CD4-positive, alpha-beta T cell treated with Interleukin-10 for 1 hour (primary cell): ENCODE results near the gene STAMBP.
"Not testable (repeated sequence)": the region's sequence is repeated elsewhere in the genome, so short reads cannot be mapped to it uniquely, and the experiment has no call there.

Experiments used
- DNase-seq: peaks from one replicate; pipeline ENCODE4 v3.0.0-alpha.2; 2020

STAMBP gene

DNA sequence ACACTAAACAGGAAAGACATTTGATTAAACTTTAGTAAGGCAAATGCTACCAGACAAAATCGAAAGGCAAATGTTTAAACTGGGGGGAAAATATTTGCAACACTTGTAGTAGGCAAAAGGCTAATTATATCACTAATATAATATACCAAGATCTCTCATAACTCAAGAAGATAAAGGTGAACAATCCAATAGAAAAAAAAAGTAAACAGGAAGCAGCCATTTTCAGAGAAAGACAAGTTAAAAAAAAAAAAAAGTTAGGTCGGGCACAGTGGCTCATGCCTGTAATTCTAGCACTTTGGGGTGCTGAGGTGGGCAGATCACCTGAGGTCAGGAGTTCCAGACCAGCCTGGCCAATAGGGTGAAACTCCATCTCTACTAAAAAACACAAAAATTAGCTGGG is 59.6 kb downstream of the STAMBP start:
- no peak for DNase-seq

DNA sequence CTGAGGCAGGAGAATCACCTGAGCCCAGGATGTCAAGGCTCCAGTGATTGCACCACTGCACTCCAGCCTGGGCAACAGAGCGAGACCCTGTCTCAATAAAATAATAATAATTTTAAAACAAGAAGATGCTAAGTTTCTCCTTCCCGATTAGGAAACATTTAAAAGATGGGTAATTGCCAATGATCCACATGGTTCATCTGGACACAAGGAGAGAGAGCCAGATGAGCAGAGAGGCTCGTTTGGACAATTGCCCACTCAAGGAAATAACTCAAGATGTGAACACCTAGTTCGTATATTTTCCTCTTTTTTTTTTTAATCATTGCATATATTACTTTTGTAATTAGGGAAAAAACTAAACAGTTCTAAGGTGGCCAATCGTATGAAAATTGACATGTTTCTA is 60.4 kb downstream of the STAMBP start:
- no peak for DNase-seq

DNA sequence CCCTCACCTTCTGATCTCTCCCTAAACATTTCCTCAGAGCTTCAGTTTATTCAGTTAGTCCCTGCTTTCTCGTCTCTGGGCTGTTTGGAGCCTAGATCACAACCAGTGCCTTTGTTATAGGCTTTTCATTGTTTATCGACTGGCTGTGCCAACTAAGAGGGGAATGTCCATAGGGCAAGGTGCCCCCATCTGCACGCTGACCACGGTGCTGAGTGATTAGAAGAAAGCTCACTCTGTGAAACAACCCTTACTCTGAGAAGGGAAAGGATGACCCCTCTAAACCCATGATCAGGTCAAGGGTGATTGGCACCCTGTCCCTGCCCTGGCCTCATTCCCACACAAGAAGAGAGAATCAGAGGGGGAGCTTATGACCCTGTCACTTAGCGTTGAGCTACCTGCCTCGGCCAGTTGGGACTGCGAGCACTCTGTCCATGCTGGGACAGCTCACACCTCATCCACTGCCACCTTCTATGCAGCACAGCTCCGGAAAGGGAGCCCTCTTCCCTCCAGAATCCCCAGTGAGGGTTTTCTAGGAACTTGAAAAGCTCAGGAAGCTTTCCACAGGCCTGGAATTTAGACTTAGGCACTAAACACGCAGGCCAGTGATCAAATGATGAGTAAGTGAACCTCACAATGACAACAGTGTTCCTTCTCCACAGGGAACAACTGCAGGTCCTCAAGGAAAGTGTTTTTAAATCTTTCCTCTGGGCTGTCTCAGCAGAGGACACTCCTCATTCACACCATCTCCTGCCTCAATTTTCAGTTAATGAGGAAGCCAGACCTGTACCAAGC is 61.7 kb downstream of the STAMBP start:
- DNase-seq: no peak

DNA sequence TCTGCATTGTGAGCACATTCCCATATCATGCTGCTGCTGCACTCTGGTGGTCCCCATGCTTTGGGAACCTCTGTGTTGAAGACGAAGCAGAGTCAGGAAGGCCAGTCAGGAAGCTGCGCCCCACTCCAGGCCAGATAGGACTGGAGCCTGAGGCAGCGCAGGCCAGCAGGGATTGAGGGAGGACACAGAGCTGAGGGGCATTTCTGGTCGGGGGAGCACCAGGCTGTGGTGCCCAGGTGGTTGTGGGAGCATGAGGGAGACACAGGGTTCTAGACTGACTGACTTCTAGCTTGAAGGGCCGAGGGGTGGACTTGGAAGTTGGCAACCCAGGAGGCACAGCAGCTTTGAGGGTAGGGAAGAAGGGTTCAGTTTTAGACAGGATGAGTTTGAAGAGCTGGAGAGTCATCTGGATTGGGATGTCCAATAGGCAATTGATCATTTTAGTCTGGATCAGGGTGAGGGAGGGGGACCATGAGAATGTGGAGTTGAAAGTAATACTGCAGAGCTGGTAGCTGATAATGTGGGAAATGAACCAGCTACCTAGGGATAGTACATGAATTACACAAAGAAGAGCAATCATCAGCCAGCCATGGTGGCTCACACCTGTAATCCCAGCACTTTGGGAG is 62.6 kb downstream of the STAMBP start:
- no peak for DNase-seq

DNA sequence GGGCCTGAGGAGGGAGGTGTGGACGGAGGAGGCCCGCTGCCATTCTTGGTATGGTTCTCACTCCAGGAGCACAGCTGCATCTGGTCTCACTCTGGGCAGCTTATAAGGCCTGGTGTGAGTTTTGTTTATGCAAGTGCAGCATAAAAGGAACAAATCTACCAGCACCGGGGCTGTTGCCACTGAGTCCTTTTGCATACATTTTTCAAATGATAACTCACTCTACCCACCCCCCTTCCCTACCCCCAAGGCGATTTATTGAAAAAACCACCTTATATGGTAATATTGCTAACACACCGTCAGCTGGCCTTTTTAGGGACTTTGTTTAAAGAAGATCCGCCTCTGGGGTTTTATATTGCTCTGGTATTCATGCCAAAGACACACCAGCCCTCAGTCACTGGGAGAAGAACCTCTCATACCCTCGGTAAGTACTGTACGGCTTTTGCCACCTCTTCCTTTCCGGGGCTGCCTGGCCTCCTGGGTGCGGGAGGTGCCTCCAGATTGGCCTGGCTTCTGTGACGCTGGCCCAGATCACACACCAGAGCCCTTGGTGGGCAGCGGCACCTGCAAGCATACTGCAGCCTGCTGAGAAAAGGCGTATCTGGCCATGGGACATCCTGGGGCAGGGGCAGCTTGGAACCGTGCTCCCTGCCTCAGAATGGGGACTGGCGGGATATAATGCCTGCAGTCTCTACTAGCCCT is 64.0 kb downstream of the STAMBP start, which contains the start of gene ACTG2:
Gene ACTG2, plus strand, starts transcription at position 378 of the 699 bp plus-strand sequence. CDS start 8,304 bp downstream, outside the sequence.
- no peak for DNase-seq

DNA sequence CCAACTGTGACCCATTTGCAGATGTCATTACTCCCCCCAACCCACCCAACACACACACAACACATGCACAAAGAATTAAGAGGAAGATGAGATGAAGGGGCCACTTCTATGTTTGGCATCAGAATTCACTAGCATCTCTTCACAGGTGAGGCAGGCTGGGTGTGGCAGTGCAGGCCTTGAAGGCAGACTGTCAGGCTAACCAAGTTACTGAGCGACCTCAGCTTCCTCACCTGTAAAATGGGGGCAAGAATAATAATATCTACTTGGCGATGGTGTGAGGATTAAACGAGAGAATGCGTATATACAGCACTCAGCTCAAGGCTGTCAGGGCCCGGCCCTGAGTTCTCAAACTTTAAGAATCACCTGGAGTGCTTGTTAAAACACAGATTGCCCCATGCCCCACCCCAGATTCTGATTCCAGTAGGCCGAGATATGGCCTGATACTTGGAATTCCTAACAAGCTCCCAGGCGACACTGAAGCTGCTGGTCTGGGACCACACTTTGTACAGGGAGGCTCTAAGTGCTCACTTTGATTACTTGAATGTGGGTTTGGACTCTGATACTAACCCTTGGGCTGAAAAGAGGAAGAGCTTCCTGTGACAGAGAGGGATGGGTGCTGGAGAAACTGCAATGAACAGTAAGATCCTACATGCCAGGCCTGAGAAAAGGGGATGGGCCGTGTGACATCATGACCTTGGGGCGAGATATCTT is 65.2 kb downstream of the STAMBP start:
- DNase-seq: no peak

DNA sequence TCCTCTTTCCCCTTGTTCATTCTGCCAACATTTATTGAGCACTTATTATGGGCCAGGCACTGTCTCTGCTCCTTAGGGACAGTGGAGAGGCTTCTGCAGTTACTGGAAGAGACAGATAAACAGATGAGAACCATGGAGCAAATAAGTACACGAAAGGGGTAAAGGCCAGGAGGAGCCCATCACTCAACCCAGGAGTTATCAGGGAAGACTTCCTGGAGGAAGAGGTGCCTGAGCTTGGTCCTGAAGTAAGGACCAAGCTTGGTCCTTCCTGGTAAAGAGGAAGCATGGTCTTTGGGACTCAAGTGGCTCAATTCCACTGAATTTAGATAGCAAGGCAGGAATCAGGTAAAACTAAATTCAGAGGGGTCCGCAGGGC is 65.7 kb downstream of the STAMBP start:
- no peak for DNase-seq

DNA sequence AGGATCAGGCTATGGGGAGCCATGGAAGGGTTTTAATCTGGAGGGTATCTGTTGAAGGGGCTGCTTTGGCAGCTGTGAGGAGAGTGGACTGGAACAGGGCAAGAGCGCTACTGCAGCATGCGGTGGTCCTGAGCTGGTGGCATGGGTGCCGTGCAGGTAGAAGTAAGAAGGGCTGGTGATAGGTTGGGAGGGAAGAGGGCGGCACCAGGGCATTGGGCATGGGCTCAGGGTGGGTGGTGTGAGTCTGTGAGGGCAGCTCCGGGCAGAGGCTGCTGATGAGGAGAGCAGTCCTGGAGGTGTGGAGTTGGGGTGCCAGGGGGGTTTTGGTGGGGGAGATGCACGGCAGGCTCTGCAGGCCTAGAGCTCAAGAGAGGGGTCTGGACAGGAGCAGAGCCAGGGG is 66.1 kb downstream of the STAMBP start:
- no peak for DNase-seq

DNA sequence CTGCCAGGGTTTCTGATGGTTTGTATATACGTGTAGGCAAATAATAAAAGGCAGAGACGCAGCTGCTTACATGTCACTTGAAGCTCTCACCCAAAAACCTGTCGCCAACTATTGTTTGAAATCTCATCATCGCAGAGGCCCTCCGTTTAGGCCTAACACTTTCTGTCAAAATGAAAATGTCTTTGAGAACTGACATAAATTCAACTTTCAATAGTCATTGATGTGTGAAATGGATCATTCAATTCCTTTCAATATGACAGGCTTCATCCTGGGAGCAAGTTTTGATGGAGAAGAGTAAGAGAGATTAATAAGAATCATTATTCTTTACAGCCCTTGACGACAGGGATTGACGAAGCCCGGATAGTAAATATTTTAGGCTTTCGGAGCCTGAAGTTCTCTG is 66.7 kb downstream of the STAMBP start:
- DNase-seq: no peak

DNA sequence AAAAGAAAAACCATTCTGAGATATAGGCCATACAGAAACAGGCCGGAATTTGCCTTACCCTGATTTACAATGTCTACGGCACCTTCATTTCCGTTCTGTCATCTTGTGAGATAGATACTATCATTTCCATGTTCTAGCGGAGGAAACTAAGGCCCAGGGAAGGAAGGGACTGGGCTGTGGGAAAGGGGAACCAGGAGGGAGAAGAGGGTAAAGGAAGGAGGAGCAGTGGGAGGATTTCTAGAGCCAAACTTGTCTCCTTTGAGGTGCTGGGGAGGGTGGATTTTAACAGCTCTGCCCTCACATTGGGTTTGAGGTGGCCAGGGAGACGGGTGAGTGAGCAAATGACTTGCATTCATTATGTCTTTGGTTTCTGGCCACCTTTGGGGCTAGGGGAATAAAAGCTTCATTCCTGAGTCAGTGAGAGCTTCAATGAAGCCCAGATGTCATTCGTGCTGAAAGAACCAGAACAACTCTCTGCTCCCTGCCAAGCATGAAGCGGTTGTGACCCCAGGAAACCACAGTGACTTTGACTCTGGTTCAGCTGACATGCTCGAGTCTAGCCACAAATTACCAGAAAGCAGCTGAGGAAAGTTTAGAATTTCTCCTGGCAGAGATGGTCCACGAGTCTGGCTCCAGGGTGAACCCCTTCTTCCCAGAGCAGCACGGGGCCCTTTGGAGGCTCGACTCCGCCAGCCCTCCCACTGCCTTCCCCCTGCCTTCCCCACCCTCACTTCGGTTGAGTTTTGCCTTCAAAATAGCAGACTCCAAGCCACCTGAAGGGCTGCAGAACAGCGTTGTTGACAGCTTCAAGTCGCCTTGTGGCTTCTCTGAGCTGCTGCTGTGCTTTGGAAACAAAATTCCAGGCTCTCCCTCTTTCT is 67.8 kb downstream of the STAMBP start:
- peak; percentile 24 for DNase-seq

DNA sequence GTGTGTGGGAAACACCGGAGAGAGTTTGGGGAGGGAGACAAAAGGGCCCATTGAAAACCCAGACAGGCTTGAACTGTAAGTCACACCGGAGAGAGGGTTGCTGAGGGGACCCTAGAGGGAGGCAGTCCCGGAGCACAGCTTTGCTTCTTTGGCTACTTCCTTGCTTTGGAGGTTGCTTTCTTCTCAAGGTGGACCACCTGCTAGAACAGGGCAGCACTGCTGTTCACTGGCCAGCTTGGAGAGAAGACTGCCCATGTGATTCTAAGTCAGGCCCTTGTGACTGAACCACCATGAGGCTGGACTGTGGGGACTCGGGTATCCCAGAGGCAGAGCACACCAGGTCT is 68.5 kb downstream of the STAMBP start:
- no peak for DNase-seq

DNA sequence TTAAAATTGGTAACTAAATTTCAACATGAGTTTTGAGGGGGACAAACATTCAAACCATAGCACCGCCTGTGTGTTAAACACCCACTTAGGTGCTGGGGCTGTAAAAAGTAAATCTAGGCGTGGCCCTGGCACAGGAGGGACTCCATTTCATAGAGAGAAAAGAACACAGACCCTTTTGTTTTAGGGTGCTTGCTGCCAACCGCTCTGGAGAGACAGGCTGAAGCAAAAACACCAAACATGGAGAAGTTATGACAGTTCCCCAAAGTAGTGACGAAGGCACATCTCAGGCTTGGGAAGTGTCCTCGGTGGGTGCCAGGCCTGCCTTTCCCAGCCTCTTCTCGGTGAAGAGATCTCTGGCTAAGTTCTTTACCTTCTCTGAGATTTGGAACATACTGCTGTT is 69.2 kb downstream of the STAMBP start:
- no peak for DNase-seq

DNA sequence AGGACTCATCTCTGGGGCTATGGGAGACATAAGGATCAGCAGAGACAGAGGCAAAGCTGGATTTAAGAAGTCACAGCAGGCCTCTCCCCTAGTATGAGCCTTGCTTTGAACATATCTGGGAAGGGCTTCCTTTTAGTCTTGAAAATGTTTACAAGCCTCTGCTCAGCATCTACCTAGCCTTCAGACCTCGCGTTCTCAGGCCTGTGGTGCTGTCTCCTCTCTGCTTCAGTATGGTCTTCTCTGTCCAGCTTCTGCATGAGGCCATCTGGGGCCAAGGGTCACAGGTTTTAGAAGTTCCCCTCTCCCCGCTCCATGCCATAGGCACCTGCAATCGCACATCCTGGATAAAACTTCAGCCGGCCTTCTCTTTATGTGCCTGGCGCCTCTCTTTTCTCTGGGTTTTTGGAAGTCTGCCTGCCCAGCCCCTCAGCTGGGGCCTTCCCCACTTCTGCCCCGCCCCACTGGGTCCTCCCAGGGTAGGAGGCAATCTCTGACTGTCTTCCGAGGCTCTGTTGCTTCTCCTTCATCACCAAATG is 71.1 kb downstream of the STAMBP start:
- DNase-seq: no peak

DNA sequence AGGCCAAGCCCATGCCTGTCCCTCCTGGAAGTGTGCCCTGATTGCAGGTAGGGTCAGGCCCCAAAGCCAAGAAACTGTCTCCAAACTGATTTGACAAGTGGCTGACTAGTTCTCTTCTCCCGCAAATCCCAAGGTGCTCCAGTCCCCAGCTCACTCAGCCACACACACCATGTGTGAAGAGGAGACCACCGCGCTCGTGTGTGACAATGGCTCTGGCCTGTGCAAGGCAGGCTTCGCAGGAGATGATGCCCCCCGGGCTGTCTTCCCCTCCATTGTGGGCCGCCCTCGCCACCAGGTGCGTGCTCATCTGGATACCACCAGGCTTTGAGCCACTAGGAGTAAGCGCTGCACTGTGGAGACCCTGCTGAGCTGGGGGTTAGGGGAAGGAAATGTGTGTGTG is 72.4 kb downstream of the STAMBP start:
- DNase-seq: no peak

DNA sequence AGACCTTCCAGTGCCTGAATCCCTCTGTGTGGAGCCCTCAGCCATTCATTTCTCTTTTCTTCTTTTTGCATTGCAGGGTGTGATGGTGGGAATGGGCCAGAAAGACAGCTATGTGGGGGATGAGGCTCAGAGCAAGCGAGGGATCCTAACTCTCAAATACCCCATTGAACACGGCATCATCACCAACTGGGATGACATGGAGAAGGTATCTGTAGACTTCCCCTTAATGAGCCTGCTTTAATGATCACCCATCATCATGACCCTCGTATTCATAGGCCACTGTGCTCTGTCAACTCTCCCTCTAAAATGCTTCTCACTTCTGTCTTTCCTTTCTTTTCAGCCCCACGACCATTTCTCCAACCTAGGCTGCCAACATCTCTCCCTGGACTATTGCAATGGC is 73.5 kb downstream of the STAMBP start:
- no peak for DNase-seq

DNA sequence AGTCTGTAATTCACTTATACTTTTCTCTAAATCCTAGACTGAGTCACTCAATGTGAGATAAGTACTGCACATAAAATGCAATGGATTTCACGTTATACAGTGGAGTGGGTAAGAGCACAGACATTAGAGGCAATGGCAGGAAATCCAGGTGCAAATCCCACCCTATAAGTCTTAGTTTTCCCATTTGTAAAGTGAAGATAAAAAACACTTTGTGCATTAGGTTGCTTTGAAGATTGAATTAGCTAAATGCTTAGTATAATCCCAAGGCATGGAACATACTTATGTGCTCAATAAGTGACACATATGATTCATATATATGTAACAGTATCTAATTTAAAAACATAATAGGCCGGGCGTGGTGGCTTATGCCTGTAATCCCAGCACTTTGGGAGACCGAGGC is 74.6 kb downstream of the STAMBP start:
- DNase-seq: no peak

DNA sequence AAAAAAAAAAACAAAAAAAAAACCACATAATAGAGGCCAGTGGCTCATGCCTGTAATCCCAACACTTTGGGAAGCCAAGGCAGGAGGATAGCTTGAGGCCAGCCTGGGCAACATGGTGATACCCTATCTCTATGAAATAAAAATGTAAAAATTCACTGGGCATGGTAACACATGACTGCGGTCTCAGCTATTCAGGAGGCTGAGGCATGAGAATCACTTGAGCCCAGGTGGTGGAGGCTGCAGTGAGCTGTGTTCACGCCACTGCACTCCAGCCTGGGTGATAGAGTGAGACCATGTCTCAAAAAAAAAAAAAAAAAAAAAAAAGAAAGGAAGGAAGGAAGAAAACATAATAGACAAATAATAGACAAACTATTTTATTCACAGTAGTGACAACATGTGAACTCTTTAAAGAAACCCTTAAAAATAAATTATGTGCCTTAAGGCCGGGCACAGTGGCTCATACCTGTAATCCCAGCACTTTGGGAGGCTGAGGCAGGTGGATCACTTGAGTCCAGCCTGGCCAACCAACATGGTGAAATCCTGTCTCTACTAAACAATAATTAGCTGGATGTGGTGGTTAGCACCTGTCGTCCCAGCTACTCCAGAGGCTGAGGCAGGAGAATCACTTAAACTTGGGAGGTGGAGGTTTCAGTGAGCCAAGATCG is 75.3 kb downstream of the STAMBP start:
- DNase-seq: not testable (repeated sequence)

DNA sequence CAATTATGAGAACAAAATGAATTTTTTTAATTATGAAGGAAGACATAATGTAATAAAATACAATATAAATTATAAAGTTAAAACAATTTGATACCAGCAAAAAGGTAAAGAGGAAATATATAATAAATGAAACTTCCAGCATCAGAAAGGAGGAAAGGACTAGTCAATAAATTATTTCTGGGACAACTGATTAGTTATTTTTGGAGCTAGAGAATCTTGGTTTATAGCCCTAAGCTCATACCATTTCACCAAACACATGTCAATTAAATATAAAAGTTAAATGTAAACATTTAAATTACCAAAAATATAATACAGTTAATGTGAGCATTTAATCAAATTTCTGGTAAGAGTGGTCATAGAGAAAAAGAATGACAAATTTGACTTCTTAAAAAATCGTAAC is 76.2 kb downstream of the STAMBP start:
- no peak for DNase-seq

DNA sequence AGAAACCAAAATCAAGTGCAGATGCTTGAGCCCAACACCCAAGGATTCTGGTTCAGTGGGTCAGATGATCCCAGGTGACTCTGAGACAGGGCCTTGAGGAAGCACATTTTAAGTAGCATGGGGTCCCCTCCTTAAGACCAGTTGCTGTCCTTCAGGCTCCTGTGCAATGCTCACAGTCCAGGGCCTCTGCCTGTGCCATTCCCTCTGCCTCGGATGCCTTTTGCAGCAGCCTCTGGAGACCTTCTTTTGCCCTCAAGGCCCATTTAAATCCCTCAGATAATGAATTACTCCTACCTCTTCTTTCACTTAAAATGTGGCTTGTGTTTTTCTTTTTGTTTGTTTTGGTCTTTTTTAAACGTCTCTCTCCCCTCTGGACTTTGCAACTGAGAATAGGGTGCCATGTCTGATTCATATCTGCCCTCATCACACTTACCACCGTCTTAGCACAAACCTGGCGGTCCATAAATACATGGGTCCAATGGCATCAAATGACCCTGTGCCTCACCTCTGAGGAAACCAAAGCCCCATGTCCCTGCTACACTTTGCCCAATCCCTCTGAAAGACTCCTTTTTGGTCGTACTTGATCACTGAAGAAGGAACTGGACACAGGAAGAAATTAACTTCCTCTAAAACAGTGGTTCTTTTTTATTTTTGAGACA is 78.2 kb downstream of the STAMBP start:
- no peak for DNase-seq

DNA sequence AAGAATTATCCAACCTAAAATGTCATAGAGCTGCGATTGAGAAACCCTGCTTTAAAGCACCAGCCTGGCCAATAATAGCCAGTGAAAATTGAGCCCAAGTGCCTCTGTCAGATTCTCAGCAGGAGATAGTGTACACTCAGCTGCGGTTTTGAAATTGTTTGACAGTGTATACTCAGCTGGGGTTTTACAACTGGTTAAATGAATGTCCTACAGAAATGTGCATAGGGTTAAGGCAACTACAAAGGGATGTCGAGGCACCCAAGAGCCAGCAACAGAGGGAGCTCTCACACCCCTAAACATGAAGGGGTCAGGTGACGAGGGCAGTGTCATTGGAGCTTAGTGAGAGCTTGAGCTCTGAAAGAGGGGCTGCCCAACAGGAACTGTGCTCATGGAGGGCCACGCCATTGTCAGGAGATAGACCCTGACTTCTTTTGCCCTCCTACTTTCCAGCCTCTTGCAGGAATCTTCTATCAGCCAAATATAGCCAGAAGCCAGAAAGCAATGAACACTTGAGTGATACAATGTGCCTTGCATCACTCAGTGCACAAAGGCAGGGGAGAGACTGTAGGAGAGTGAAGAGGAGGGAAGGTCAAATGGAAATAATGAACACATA is 79.2 kb downstream of the STAMBP start:
- peak; percentile 68 for DNase-seq
